Keratinocyte (primary cell): ENCODE measurements around the gene DALRD3. TPM values are rescaled to one million over a fixed set of nuclear protein-coding genes. Genes with fewer than 3 reads are reported as not detected.

Experiments
- DNase-seq: peaks from one replicate; pipeline ENCODE4 v3.0.0-alpha.2; 2011; ENCODE audit warnings: low read depth, missing footprints, low spot score
- FAIRE-seq: peaks from 2 replicates; lab custom pipeline; 2011; peaks lifted over from hg19 to GRCh38; lab: Jason Lieb, UNC
- H2AFZ ChIP-seq: 2 replicates; pipeline ENCODE4 v1.6.0; 2012; ENCODE audit warnings: low read length, control low read depth, inconsistent platforms; ENCODE audit not compliant: control insufficient read depth
- H3K27ac ChIP-seq: 2 replicates; pipeline ENCODE4 v1.5.1; 2011; ENCODE audit warnings: low read length; ENCODE audit not compliant: control insufficient read depth, insufficient read depth
- H3K27me3 ChIP-seq: 3 replicates; pipeline ENCODE4 v1.6.0; 2011; ENCODE audit warnings: low read length; ENCODE audit not compliant: control insufficient read depth, insufficient read depth; ENCODE audit errors: extremely low read depth
- H3K36me3 ChIP-seq, 2 experiments: 2 replicates in 1 of 2; 3 replicates in 1 of 2; pipeline ENCODE4 v1.5.1; 2011; ENCODE audit warnings: low read length in 2 of 2, mild to moderate bottlenecking in 1 of 2; ENCODE audit not compliant: control insufficient read depth in 2 of 2, insufficient read depth in 2 of 2; ENCODE audit errors: extremely low read depth in 1 of 2
- H3K4me1 ChIP-seq: 3 replicates; pipeline ENCODE4 v1.5.1; 2011; ENCODE audit warnings: low read length; ENCODE audit not compliant: control insufficient read depth, insufficient read depth; ENCODE audit errors: extremely low read depth
- H3K4me2 ChIP-seq: 3 replicates; pipeline ENCODE4 v1.6.0; 2011; ENCODE audit warnings: low read depth, low read length; ENCODE audit not compliant: control insufficient read depth, insufficient read depth; ENCODE audit errors: extremely low read depth
- H3K4me3 ChIP-seq, 3 experiments: fragments of 200-600 bp in 1 of 3; sonication (generic) in 1 of 3; 2 replicates in 2 of 3; 3 replicates in 1 of 3; pipeline ENCODE4 v1.5.1; 2011 to 2016; ENCODE audit warnings: low read length in 3 of 3, mild to moderate bottlenecking in 3 of 3, control low read depth in 2 of 3, inconsistent platforms in 1 of 3, low read depth in 1 of 3, mixed read lengths in 1 of 3, mixed run types in 1 of 3, moderate library complexity in 1 of 3; ENCODE audit not compliant: control insufficient read depth in 2 of 3, insufficient read depth in 2 of 3; ENCODE audit errors: extremely low read depth in 1 of 3
- H3K79me2 ChIP-seq: 2 replicates; pipeline ENCODE4 v1.6.0; 2012; ENCODE audit warnings: low read length; ENCODE audit not compliant: control insufficient read depth, insufficient read depth
- H3K9ac ChIP-seq: 3 replicates; pipeline ENCODE4 v1.6.0; 2011; ENCODE audit warnings: low read length; ENCODE audit not compliant: control insufficient read depth, insufficient read depth; ENCODE audit errors: extremely low read depth
- H3K9me1 ChIP-seq: 3 replicates; pipeline ENCODE4 v1.6.0; 2011; ENCODE audit warnings: low read length; ENCODE audit not compliant: control insufficient read depth, insufficient read depth; ENCODE audit errors: extremely low read depth
- H3K9me3 ChIP-seq: 2 replicates; pipeline ENCODE4 v1.5.1; 2012; ENCODE audit warnings: low read depth, low read length; ENCODE audit not compliant: control insufficient read depth
- H4K20me1 ChIP-seq: 3 replicates; pipeline ENCODE4 v1.6.0; 2011; ENCODE audit warnings: low read length; ENCODE audit not compliant: control insufficient read depth, insufficient read depth; ENCODE audit errors: extremely low read depth
- EZH2 ChIP-seq: IDR thresholded peaks from one replicate; pipeline ENCODE4 v1.6.1; 2012; ENCODE audit warnings: inconsistent platforms, mild to moderate bottlenecking, low read length, moderate library complexity
- dilution Hi-C: fragments of 300-500 bp; cut with MboI; formaldehyde crosslinking; loops from one replicate; pipeline ENCODE4 v1.7.0; 2020; ENCODE audit warnings: low sequenced_read_pairs; ENCODE audit not compliant: extremely low pct_ligation_motif_present
- polyA plus RNA-seq, 5 experiments: library from polyadenylated mRNA; depleted of rRNA in 3 of 5; stranded (reverse) in 3 of 5; stranded (forward) in 1 of 5; unstranded in 1 of 5; fragments of >200 nt; gene quantifications; 1 replicate in 1 of 5; 2 replicates in 3 of 5; 3 replicates in 1 of 5; pipeline versions ENCODE4 v1.2.1 to v1.2.3, GENCODE V29; 2011 to 2012; ENCODE audit warnings: missing spikeins in 2 of 5, low read depth in 1 of 5, low replicate concordance in 1 of 5
- TF ChIP-seq, protein P1 (sequence below), 3 experiments: IDR thresholded peaks in 1 of 3; conservative IDR thresholded peaks in 1 of 3; optimal IDR thresholded peaks in 1 of 3; 2 replicates in 2 of 3; 3 replicates in 1 of 3; pipeline versions ENCODE3 to v1.5.1; 2011; ENCODE audit warnings: low read length in 3 of 3, mild to moderate bottlenecking in 3 of 3, moderate library complexity in 2 of 3, control low read depth in 1 of 3, inconsistent platforms in 1 of 3; ENCODE audit not compliant: insufficient read depth in 2 of 3; ENCODE audit errors: extremely low read depth in 1 of 3

The DALRD3 gene
- polyA plus RNA-seq, 1 donor (not counting 4 experiments of a cell fraction or from before 2014, with no cell fraction given): 33.7 TPM

DNA sequence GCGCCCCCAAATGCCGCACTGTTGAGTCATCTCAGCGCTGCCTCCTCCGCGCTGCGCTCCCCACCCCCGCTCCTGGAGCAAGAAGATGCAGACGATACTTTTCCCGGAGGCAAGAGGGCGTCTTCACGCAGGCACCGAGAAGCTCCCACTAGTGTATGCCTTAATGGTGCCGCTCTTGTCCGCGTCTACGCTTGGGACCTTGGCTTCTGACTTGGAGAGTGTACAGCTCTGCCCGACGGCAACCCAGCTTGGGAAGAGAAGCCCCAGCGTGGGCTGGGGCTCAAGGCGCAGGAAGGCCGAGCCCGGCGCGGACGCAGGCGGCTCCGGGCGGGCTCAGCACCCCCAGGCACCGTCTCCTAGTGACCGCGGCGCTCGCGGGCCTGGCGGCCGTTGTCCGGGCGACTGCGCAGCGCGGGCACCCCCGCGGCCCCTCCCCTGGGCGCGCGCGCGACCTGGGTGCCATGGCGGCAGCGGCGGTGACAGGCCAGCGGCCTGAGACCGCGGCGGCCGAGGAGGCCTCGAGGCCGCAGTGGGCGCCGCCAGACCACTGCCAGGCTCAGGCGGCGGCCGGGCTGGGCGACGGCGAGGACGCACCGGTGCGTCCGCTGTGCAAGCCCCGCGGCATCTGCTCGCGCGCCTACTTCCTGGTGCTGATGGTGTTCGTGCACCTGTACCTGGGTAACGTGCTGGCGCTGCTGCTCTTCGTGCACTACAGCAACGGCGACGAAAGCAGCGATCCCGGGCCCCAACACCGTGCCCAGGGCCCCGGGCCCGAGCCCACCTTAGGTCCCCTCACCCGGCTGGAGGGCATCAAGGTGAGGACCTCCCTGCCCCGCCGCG lies 28.4 kb downstream of the DALRD3 start, which contains the start of gene P4HTM:
P4HTM (plus strand) TSS at position 446 of the 840 bp plus-strand sequence; CDS start at position 462, 16 bp downstream.
- Histone ChIP-seq H3K9me3 (no peaks in the 10 kb centered on the region), H4K20me1 (no peaks in the 10 kb centered on the region), H3K9ac (peak within 1 kb of the TSS; percentile 67), H3K4me2 (peak within 1 kb of the TSS; percentile 93), H3K79me2 (no peaks in the 10 kb centered on the region), H3K4me1 (peaks cover 15% of the 10 kb centered on the region), H2AFZ (peak within 1 kb of the TSS; percentile 94), H3K27ac (peak within 1 kb of the TSS; percentile 47), H3K36me3 (peaks cover 2 to 3% of the 10 kb centered on the region in 2 experiments), H3K9me1 (no peaks in the 10 kb centered on the region), H3K4me3 (peak within 1 kb of the TSS; percentile 30 to 77 (median 73)), H3K27me3 (no peaks in the 10 kb centered on the region)
- FAIRE-seq (peak; percentile 59), DNase-seq (peak; percentile 76)
- TF ChIP-seq, protein P1, sequence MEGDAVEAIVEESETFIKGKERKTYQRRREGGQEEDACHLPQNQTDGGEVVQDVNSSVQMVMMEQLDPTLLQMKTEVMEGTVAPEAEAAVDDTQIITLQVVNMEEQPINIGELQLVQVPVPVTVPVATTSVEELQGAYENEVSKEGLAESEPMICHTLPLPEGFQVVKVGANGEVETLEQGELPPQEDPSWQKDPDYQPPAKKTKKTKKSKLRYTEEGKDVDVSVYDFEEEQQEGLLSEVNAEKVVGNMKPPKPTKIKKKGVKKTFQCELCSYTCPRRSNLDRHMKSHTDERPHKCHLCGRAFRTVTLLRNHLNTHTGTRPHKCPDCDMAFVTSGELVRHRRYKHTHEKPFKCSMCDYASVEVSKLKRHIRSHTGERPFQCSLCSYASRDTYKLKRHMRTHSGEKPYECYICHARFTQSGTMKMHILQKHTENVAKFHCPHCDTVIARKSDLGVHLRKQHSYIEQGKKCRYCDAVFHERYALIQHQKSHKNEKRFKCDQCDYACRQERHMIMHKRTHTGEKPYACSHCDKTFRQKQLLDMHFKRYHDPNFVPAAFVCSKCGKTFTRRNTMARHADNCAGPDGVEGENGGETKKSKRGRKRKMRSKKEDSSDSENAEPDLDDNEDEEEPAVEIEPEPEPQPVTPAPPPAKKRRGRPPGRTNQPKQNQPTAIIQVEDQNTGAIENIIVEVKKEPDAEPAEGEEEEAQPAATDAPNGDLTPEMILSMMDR (optimal IDR thresholded peaks at IDR 0.05 in 1 of 3, IDR thresholded peaks at IDR 0.05 in 1 of 3, conservative IDR thresholded peaks at IDR 0.05 in 1 of 3; ENCODE audit: extremely low read depth in 1 of 3, insufficient read depth in 2 of 3, low read length in 3 of 3): peak; percentile 9 to 57 (median 26)
- no peak for TF ChIP-seq EZH2
- dilution Hi-C loops: no loop called here

DNA sequence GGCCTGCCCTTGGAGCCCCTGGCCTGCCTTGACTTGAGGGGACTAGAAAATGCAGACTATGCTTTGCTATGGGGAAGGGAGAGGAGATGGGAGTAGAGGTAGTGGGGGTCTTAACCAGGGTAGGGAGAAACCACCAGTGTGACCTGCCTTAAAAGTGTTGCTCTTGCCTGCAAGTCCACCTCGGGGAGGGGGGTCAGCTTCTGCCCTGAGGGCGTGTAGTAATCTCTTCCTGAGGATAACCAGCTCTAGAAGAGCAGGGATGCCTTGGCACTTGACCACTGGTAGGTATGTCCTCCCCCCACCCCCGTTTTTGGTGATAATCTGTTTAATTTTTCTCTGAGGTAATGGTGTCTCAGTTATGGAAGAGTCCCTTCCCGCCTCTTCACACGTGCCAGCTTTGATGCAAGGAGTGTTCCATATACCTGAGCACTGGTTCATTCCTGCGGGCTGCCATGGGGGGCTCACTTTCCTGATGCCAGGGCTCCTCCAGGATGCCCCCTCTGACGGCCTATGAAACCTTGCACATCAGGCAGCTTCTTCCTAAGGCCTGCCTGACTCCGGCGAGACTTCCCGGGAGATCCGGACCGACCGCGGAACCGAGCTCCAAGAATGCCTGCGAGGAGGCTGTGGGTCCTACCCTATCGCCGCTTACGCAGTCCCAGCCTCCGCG lies 29.1 kb downstream of the DALRD3 start:
- Histone ChIP-seq H3K9me3 (no peaks in the 10 kb centered on the region), H3K27me3 (no peaks in the 10 kb centered on the region), H3K79me2 (no peaks in the 10 kb centered on the region), H4K20me1 (no peaks in the 10 kb centered on the region), H3K9ac (peak overlapping the region; percentile 67), H2AFZ (peak overlapping the region; percentile 94), H3K36me3 (peaks cover 7% of the 10 kb centered on the region in 2 experiments), H3K4me1 (peaks cover 15% of the 10 kb centered on the region), H3K27ac (peak overlapping the region; percentile 47), H3K9me1 (no peaks in the 10 kb centered on the region), H3K4me2 (peak overlapping the region; percentile 93), H3K4me3 (peak overlapping the region; percentile 23 to 77 (median 73))
- DNase-seq: no peak
- FAIRE-seq: no peak
- TF ChIP-seq, protein P1 (optimal IDR thresholded peaks at IDR 0.05 in 1 of 3, IDR thresholded peaks at IDR 0.05 in 1 of 3, conservative IDR thresholded peaks at IDR 0.05 in 1 of 3; ENCODE audit: extremely low read depth in 1 of 3, insufficient read depth in 2 of 3, low read length in 3 of 3): no peak
- no peak for TF ChIP-seq EZH2
- dilution Hi-C loops: no loop called here
